RCC 7860 (cell line): ENCODE measurements around the gene COL26A1.
A peak's percentile ranks its signal among the peaks of the same experiment; 100 is the strongest.
"Not testable (repeated sequence)": the region's sequence is repeated elsewhere in the genome, so short reads cannot be mapped to it uniquely, and the experiment has no call there.

Experiments
- DNase-seq: peaks from one replicate; pipeline ENCODE4 v3.0.0-alpha.2; 2015; ENCODE audit warnings: low spot score
- FAIRE-seq: peaks from 2 replicates; lab custom pipeline; 2012; peaks lifted over from hg19 to GRCh38; lab: Jason Lieb, UNC

COL26A1 gene

GRCh38 chr7:101589976-101590662, 227.4 kb downstream of the COL26A1 start:
- FAIRE-seq (no peak), DNase-seq (no peak)

DNA sequence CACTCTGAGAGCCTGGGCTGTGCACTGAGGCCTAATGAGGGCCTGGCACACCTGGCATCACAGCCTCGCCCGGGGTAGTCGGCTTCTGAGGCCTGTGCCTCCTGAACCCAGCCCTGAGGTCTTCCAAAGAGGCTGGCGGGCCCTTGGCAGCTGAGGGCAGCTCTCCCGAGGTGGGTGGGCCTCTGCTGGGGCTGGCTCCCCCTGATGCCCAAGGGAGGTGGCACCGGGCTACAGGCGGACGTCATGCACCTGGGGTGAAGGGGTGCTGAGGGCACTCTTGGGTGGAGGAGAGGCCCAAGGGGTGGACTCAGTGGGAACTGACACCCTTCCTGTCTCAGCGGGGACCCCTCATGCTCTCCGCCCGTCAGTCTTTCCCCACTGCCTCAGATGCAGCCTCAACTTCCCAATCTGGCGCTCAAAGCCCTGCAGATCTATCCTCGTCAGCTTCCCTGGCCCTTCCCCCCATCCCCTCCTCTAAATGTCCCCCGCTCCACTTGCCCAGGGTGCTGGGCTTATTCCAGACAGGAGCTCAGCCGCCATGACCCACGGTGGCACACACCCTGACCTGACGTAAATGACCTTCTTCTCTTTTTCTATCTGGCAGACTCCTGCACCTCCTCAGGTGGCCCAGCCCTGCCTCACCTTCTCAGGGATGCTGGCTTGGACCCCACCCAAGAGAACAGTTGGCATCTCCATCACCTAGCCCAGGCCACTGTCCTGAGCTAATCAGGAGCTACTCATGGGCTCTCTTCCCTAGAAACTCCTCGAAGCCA, 228.2 kb downstream of the COL26A1 start:
- FAIRE-seq (no peak), DNase-seq (no peak)

- DNase-seq (no peak), FAIRE-seq (no peak)
These were observed 228.8 kb downstream of the COL26A1 start for GRCh38 chr7:101591504-101591903.

- DNase-seq (no peak), FAIRE-seq (no peak)
These were observed 230.9 kb downstream of the COL26A1 start for GRCh38 chr7:101593556-101593955.

GRCh38 chr7:101594790-101595189, 232.1 kb downstream of the COL26A1 start:
- DNase-seq (no peak), FAIRE-seq (no peak)

GRCh38 chr7:101595246-101595645, 232.6 kb downstream of the COL26A1 start:
- FAIRE-seq: no peak
- DNase-seq: no peak

DNA sequence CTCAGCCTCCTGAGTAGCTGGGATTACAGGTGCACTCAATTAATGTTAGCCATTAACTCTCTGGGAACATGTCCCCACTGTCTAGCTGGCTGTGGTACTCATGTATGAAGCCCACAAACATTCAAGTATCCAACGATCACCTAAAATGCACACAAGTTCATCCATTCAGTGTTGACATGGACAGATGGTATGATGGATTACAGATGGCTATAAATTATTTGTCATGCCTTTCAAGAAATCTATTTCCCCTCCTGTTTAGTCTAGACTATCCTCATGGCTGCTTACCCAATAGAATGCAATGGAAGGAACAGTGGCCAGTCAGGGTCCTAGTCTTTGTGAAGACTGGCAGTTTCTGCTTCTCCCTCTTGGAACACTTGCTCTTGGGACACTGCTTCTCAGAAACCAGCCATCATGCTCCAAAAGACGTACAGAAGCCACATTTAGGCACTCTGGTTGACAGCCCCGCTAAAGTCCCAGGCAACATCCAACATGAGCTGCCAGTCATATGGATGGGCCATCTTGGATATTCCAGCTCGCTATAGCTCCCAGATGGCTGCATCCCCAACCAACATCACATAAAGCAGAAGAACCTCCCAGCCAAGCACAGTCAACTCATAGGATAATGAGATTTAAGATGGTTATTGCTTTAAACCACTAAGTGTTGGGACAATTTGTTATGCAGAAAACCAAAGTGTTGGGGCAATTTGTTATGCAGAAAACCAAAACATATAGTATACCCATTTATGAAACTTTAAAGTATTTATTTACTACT, 233.3 kb downstream of the COL26A1 start:
- FAIRE-seq (no peak), DNase-seq (no peak)

GRCh38 chr7:101596898-101597297, 234.2 kb downstream of the COL26A1 start:
- no peak for FAIRE-seq

GRCh38 chr7:101597941-101598340, 235.3 kb downstream of the COL26A1 start:
- no peak for DNase-seq
- no peak for FAIRE-seq

More at GRCh38 chr7:101596898-101597297, 234.2 kb downstream of the COL26A1 start:
- no peak for DNase-seq

GRCh38 chr7:101598422-101598985, 235.8 kb downstream of the COL26A1 start:
- DNase-seq (no peak), FAIRE-seq (no peak)

- FAIRE-seq: no peak
These were observed 236.5 kb downstream of the COL26A1 start for GRCh38 chr7:101598986-101599771.

GRCh38 chr7:101599787-101600186, 237.1 kb downstream of the COL26A1 start:
- FAIRE-seq: no peak
- no peak for DNase-seq

More at GRCh38 chr7:101598986-101599771, 236.5 kb downstream of the COL26A1 start:
- no peak for DNase-seq

DNA sequence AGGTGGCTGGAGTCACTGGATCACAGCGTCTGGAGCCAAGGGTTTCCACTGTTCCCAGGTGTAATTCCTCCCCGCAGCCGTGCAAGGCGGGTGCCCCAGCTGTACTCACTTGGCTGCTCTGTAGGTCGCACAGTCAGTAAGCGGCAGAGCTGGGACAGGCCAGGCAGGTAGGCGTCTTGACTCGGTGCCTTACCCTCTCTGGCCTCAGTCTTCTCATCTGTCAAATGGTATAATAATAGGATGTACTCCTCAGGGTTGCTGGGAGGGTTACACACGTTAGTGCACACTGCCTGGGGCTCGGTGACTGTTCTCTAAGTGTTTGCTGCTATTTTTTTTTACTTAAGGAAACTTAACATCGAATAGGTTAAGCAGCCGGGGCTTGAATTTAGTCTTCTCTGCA, 239.4 kb downstream of the COL26A1 start:
- no peak for DNase-seq
- FAIRE-seq: no peak

- FAIRE-seq (no peak), DNase-seq (peak; percentile 68)
These were observed 240.0 kb downstream of the COL26A1 start for GRCh38 chr7:101602484-101603241.

- DNase-seq (no peak), FAIRE-seq (no peak)
These were observed 241.8 kb downstream of the COL26A1 start for GRCh38 chr7:101604331-101604933.

- not testable (repeated sequence) for DNase-seq, FAIRE-seq
These were observed 242.3 kb downstream of the COL26A1 start for GRCh38 chr7:101604934-101605332.

DNA sequence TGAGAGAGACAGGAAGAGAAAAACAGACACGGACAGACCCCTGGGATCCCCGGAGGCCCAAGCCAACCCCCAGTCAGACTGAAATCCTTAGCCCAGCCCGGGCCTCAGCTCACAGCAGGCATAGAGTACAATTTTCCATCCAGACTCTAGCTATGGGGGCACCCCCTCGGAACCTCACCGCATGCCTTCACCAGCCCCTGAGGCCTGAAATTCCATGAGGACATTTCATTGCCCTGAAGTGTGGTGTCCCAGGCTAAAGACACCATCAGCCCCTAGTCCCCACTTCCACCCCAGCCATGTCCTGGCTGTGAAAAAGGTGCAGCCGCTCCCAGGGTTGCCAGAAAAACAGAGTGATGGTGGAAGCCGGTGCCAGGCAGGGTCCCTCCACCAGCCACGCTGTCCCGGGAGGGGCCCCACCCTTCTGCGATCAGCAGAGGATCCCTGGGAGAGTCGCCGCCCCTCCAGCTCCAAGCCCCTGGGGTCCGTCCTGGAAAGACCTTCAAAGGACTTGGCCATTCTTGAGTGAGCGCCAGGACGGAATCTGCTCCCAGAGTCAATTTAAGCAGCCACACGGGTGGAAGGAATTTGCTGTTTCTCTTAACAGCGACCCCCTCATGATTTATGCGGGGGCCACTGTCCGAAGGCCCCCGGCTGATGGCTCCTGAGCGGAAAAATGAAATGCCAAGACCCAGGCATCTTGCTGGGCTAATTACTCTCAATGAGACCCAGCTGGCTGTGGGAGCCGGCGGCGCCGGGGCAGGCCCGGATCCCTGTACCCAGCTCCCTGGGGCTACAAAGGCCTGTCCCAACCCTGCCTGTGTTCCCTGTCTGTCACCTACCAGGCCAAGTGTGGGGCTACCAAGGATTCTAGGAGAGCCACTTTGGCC, 243.2 kb downstream of the COL26A1 start:
- no peak for DNase-seq
- no peak for FAIRE-seq

- DNase-seq: no peak
These were observed 243.8 kb downstream of the COL26A1 start for GRCh38 chr7:101606498-101606923.

More at GRCh38 chr7:101606498-101606923, 243.8 kb downstream of the COL26A1 start:
- FAIRE-seq: no peak
